Activated CD4-positive, alpha-beta T cell treated with anti-CD3 and anti-CD28 coated beads, Interleukin-2, amount 10 ng/mL, durations not matched to agents 24 days and 14 days (primary cell): ENCODE measurements around the gene PINLYP. TPM values are rescaled to one million over a fixed set of nuclear protein-coding genes. Genes with fewer than 3 reads are reported as not detected.

Experiments used
- DNase-seq: peaks from one replicate; pipeline ENCODE4 v3.0.0; 2022
- H3K27ac Mint-ChIP-seq: one replicate; pipeline ENCODE4 v1.8.0; 2022; ENCODE audit warnings: mild to moderate bottlenecking, mixed read lengths
- H3K27me3 Mint-ChIP-seq: one replicate; pipeline ENCODE4 v1.8.0; 2022; ENCODE audit warnings: mixed read lengths
- H3K36me3 Mint-ChIP-seq: one replicate; pipeline ENCODE4 v1.8.0; 2022; ENCODE audit warnings: low read depth, mild to moderate bottlenecking, mixed read lengths
- H3K4me1 Mint-ChIP-seq: one replicate; pipeline ENCODE4 v1.8.0; 2021; ENCODE audit warnings: mixed read lengths
- H3K4me3 Mint-ChIP-seq: one replicate; pipeline ENCODE4 v1.8.0; 2022; ENCODE audit warnings: mild to moderate bottlenecking, moderate library complexity, mixed read lengths
- H3K9me3 Mint-ChIP-seq: one replicate; pipeline ENCODE4 v1.8.0; 2021; ENCODE audit warnings: mixed read lengths
- intact Hi-C: fragments of 100-400 bp; cut with micrococcal nuclease; formaldehyde crosslinking; loops from one replicate; pipeline ENCODE4 v1.15.1; 2023
- total RNA-seq: library from RNA; stranded (reverse); gene quantifications from 2 replicates; pipeline ENCODE4 v1.2.3, GENCODE V29; 2022

PINLYP gene
- total RNA-seq, 1 donor from 2014 or later = 7.9 TPM

- Mint-ChIP-seq H3K27me3 (peaks cover 14% of the 10 kb centered on the region), H3K27ac (no peak overlapping the region), H3K4me3 (no peak overlapping the region), H3K36me3 (no peaks in the 10 kb centered on the region), H3K4me1 (peaks cover 13% of the 10 kb centered on the region), H3K9me3 (no peaks in the 10 kb centered on the region)
- intact Hi-C loops = no loop called here
- DNase-seq = no peak
Observed at GRCh38 chr19:43628646-43629326, 53.2 kb downstream of the PINLYP start.

GRCh38 chr19:43631491-43631890 lies 55.9 kb downstream of the PINLYP start:
- Mint-ChIP-seq H3K36me3 (no peaks in the 10 kb centered on the region), H3K27ac (no peak overlapping the region), H3K9me3 (no peaks in the 10 kb centered on the region), H3K4me3 (no peak overlapping the region), H3K4me1 (peaks cover 3% of the 10 kb centered on the region), H3K27me3 (peaks cover 20% of the 10 kb centered on the region)
- no peak for DNase-seq
- intact Hi-C loops = no loop called here

Other genes starting within 250 kb of the PINLYP start
- gene CD177, start 222.1 kb upstream of the PINLYP start, total RNA-seq = not detected in 2 replicates
- not detected in 2 replicates for gene TEX101, start 160.9 kb upstream of the PINLYP start, total RNA-seq
- gene LYPD3, start 110.2 kb upstream of the PINLYP start, total RNA-seq = 3.6 and 4.1 TPM in 2 replicates
- 26.3 and 26.7 TPM in 2 replicates for gene PHLDB3, start 71.1 kb upstream of the PINLYP start, total RNA-seq
- gene ETHE1, start 48.6 kb upstream of the PINLYP start, total RNA-seq = 59.3 and 59.7 TPM in 2 replicates
- gene ZNF575, start 42.6 kb upstream of the PINLYP start, total RNA-seq = 1.8 and 2.4 TPM in 2 replicates
- 27.5 and 29.6 TPM in 2 replicates for gene XRCC1, start 274 bp upstream of the PINLYP start, total RNA-seq
- gene IRGQ, start 20.3 kb downstream of the PINLYP start, total RNA-seq = 31.5 and 32.7 TPM in 2 replicates
- 14.4 and 15.3 TPM in 2 replicates for gene ZNF576, start 20.8 kb downstream of the PINLYP start, total RNA-seq
- 0.19 and 0.37 TPM in 2 replicates for gene SRRM5, start 36.3 kb downstream of the PINLYP start, total RNA-seq
- gene ZNF428, start 43.8 kb downstream of the PINLYP start, total RNA-seq = 18.1 and 19.4 TPM in 2 replicates
- gene CADM4, start 64.0 kb downstream of the PINLYP start, total RNA-seq = 0.28 and 0.44 TPM in 2 replicates
- gene PLAUR, start 94.4 kb downstream of the PINLYP start, total RNA-seq = 13.8 and 14.9 TPM in 2 replicates
- gene IRGC, start 140.3 kb downstream of the PINLYP start, total RNA-seq = not detected in 2 replicates
- gene SMG9, start 179.2 kb downstream of the PINLYP start, total RNA-seq = 83.9 and 86.6 TPM in 2 replicates
- 165 and 172 TPM in 2 replicates for gene KCNN4, start 205.2 kb downstream of the PINLYP start, total RNA-seq
- gene LYPD5, start 226.6 kb downstream of the PINLYP start, total RNA-seq = 0.26 and 0.42 TPM in 2 replicates